Activated CD8-positive, alpha-beta memory T cell treated with anti-CD3 and anti-CD28 coated beads, Interleukin-2, amount 10 ng/mL, durations not matched to agents 7 days and 5 days (primary cell): Measurements from ENCODE around the gene VIT. TPM values are rescaled to one million over a fixed set of nuclear protein-coding genes. Genes with fewer than 3 reads are reported as not detected.

Experiments used
- ATAC-seq: fragments of 150-1000 bp; cut with Tn5 transposase; one replicate; pipeline ENCODE4 v1.10.0; 2021; ENCODE audit warnings: moderate library complexity
- CTCF ChIA-PET: fragments of 350-600 bp; sonication (Branson Sonifier 250); formaldehyde crosslinking; loops from one replicate; lab custom pipeline; 2021; ENCODE audit warnings: antibody characterized with exemption; lab: Charles Lee
- DNase-seq: peaks from one replicate; pipeline ENCODE4 v3.0.0-alpha.2; 2020
- H3K27ac Mint-ChIP-seq: one replicate; pipeline ENCODE4 v1.8.0; 2021; ENCODE audit warnings: mild to moderate bottlenecking, mixed read lengths
- H3K27me3 Mint-ChIP-seq: one replicate; pipeline ENCODE4 v1.8.0; 2021; ENCODE audit warnings: mixed read lengths
- H3K36me3 Mint-ChIP-seq: one replicate; pipeline ENCODE4 v1.8.0; 2021; ENCODE audit warnings: mild to moderate bottlenecking, mixed read lengths
- H3K4me1 Mint-ChIP-seq: one replicate; pipeline ENCODE4 v1.8.0; 2021; ENCODE audit warnings: mixed read lengths
- H3K4me3 Mint-ChIP-seq: one replicate; pipeline ENCODE4 v1.8.0; 2021; ENCODE audit warnings: mild to moderate bottlenecking, moderate library complexity, mixed read lengths
- H3K9me3 Mint-ChIP-seq: one replicate; pipeline ENCODE4 v1.8.0; 2022; ENCODE audit warnings: low read depth, mixed read lengths
- total RNA-seq, 2 experiments: library from RNA; stranded (reverse); gene quantifications; one replicate each; pipeline ENCODE4 v1.2.3, GENCODE V29; 2021

The VIT gene
- total RNA-seq, 2 experiments from 2014 or later = not detected

DNA sequence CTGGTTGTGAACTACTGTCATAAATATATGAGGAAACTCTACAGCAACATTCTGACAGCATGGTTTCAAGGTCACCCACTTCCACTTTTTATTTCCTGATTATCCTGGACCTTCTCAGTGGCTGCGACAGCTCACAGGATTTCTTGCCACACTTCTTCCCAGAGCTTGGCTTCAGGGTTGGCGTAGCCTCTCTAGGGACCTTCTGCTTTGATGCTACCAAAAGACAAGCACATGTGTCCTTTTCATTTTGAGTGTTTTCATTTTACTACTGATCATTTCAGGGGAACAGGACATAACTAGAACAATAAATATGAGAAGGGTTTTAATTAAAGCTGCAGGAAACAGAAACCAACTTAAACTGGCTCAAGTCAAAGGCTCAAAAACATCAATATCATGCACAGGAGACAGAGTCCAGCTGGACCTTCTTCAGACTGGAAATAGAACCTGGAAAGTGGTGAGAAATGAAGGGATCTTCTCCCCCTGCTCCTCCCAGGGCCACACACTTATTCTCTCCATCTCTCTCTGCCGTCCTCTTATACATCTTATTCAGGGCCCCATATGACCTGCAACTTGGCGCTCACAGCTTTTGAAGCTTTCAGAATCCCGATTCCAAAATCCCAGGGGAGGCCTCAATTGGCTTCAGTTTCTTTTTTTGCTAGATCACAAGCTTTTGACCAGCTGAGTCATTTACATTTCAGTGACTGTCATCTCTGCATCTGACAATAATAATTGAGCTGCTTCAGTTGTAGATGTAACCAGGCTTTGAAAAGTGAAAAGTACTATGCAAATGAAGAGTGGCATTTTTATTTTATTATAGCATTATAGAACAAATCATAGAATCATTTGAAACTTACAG is 9.7 kb downstream of the VIT start:
- CTCF ChIA-PET = no interaction called here
- no peaks in the 10 kb centered on the region for H3K4me1 Mint-ChIP-seq
- H3K27ac Mint-ChIP-seq = no peak overlapping the region
- no peak for ATAC-seq
- no peak for DNase-seq
- no peaks in the 10 kb centered on the region for H3K9me3 Mint-ChIP-seq
- H3K27me3 Mint-ChIP-seq = peaks cover under 1% of the 10 kb centered on the region
- H3K4me3 Mint-ChIP-seq = no peak overlapping the region
- H3K36me3 Mint-ChIP-seq = no peaks in the 10 kb centered on the region

DNA sequence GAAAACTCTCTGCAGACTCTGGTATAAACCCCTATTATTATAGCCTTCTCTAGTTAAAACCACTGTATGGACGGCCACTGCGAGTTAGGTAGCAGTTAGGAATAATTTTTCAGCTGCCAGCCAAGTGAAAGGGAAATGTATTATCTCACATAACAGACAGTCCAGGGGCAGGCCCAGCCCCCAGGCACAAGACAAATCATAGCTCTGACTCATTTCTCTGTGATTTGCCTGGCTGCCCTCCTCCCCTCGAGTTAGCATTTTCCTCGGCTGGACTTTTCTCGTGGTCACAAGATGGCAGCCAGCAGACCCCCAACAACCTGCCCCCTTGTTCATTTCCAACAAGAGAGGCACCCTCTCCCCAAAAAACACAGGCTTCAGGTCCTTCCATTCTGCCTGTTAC is 10.5 kb downstream of the VIT start:
- H3K36me3 Mint-ChIP-seq = no peaks in the 10 kb centered on the region
- DNase-seq (no peak), ATAC-seq (no peak)
- no peak overlapping the region for H3K4me3 Mint-ChIP-seq
- no peaks in the 10 kb centered on the region for H3K27me3 Mint-ChIP-seq
- CTCF ChIA-PET = no interaction called here
- H3K4me1 Mint-ChIP-seq = no peaks in the 10 kb centered on the region
- no peaks in the 10 kb centered on the region for H3K9me3 Mint-ChIP-seq
- H3K27ac Mint-ChIP-seq = no peak overlapping the region

DNA sequence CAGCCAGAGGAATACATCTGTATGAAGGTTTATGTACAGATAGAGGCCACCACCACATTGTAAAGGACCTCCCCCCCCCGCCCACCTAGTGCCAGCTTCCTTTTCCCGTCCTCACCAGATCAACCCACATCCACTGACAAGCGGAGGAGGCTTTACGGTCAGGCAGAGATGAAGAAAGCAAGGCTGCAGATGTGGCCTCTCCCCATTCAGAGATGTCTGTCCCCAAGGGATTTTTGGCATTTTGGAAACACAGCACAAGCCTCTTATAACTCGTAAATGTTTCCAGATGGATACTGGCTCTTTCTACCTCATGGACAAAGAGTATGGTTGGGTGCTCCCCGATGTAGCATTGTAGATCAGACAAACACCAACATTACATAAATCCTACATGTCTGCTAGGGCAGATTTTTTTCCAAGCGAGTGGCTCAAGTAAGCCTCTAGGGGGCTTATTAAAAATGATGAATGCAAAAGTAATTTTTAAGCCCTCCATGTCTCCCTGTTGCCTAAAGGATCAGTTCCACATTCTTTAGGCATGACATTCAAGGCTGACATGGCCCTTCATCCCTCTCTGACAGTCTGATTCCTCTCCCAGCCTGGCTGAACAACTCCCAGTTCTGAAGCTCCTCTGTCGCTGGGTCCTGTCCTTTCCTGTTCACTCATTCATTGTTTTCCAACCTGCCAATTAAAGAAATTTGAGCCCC is 11.7 kb downstream of the VIT start:
- DNase-seq = no peak
- CTCF ChIA-PET = interaction anchor here (0.6 kb wide), 1 partner anchor 139 kb away, joined by 3 read pairs; no protein-coding TSS in a partner anchor
- H3K36me3 Mint-ChIP-seq = no peaks in the 10 kb centered on the region

DNA sequence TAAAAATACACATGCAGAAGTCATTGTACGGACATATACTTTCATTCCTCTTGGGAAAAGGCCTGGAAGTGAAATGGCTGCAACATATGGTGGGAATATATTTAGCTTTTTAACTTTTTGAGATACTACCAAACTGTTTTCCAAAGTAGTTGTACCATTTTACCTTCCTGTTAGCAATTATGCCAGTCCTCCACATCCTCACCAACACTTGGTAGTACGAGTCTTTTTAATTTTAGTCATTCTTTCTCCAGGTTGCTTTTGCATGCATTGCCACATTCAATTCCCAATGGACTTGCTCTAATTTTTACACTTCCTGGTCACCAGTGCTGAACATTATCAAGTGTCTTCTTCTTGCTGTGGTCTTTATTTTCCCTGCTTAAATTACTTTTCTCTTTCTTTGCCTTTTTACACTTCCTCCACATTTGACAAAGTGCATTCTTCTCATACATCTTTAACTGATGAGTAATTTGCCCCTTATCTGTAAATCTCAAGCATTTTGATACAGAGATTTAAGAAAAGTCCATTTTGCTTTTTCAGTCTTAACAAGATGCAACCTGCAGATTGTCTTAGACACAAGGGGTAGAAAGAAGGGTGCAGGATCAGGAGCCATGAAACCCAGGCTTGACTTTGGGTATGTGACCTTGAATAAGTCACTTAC is 14.5 kb downstream of the VIT start:
- H3K4me3 Mint-ChIP-seq = no peak overlapping the region
- H3K4me1 Mint-ChIP-seq = no peaks in the 10 kb centered on the region
- DNase-seq = no peak
- no peaks in the 10 kb centered on the region for H3K9me3 Mint-ChIP-seq
- H3K27ac Mint-ChIP-seq = no peak overlapping the region
- CTCF ChIA-PET = no interaction called here
- H3K36me3 Mint-ChIP-seq = no peaks in the 10 kb centered on the region
- peaks cover 3% of the 10 kb centered on the region for H3K27me3 Mint-ChIP-seq
- no peak for ATAC-seq

More for the DNA sequence above, 11.7 kb downstream of the VIT start:
- H3K27ac Mint-ChIP-seq = no peak overlapping the region
- H3K9me3 Mint-ChIP-seq = no peaks in the 10 kb centered on the region
- no peak overlapping the region for H3K4me3 Mint-ChIP-seq
- no peaks in the 10 kb centered on the region for H3K27me3 Mint-ChIP-seq
- ATAC-seq = no peak
- H3K4me1 Mint-ChIP-seq = no peaks in the 10 kb centered on the region

DNA sequence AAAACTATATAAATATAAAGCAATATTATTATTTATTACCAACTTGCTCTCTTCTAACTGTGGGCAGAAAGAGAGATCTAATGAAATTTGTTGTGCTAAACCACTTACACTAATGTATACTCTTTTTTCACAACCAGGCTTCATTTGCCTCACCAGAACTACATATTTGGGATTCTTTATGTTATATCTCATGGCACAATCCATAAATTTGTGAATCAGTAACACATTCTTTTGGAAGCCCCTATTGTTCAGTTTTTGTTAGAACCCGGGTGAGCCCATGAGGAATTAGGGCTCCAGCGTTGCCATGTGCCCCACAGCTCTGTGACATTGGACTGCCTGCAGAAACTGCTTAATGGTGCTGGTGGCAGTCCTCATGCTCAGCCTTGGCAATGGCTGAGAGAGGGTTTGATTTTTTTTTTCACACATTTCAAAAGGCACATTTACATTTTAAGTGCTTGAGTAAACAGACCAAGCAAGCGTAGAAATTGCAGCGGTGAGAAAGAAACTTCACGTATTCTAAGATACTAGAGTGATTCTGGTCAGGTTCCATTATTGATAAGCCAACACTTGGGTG is 15.3 kb downstream of the VIT start:
- DNase-seq (no peak), ATAC-seq (no peak)
- CTCF ChIA-PET = no interaction called here
- Mint-ChIP-seq H3K27ac (no peak overlapping the region), H3K4me3 (no peak overlapping the region), H3K36me3 (no peaks in the 10 kb centered on the region), H3K9me3 (no peaks in the 10 kb centered on the region), H3K27me3 (peaks cover 3% of the 10 kb centered on the region), H3K4me1 (no peaks in the 10 kb centered on the region)

DNA sequence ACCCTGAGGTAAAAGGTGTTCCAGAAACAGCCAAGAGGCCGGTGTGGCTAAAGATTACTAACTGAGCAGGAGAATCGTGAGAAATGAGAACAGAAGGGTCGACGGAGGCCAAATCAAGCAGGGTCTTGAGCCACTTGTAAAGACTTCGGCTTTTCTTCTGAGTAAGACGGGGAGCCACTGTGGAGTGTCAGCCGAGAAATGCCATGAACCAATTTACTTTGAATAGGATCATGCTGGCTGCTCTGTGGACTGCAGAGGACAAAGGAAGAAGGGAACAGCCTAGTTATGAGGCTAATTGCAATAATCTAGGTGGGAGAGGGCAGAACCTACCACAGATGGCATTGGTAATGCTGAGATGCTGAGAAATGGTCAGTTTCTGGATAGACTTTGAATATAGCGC is 16.8 kb downstream of the VIT start:
- H3K4me1 Mint-ChIP-seq = no peaks in the 10 kb centered on the region
- DNase-seq (no peak), ATAC-seq (no peak)
- H3K27me3 Mint-ChIP-seq = peaks cover 3% of the 10 kb centered on the region
- H3K27ac Mint-ChIP-seq = no peak overlapping the region
- H3K36me3 Mint-ChIP-seq = no peaks in the 10 kb centered on the region
- CTCF ChIA-PET = interaction anchor here (1.4 kb wide), 1 partner anchor 68 kb away, joined by 5 read pairs; no protein-coding TSS in a partner anchor
- no peak overlapping the region for H3K4me3 Mint-ChIP-seq
- no peaks in the 10 kb centered on the region for H3K9me3 Mint-ChIP-seq

DNA sequence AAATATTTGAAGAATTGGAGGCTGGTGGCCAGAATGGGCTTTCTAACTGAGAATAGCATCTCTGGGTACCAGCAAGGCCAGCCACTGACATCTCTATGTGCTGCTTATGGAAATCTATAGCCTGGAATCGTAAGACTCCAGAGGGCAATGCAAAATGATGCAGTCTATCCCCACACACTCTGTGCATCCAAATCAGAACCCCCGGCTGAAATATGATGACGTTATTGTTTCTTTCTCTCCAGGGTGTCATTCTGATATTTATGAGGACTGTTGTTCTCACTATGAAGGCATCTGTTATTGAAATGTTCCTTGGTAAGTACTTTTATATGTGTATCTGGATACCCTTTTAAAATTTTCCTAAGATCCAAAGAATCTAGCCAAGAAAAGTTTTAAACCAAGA is 19.6 kb downstream of the VIT start:
- Mint-ChIP-seq H3K4me1 (no peaks in the 10 kb centered on the region), H3K9me3 (no peaks in the 10 kb centered on the region), H3K36me3 (no peaks in the 10 kb centered on the region), H3K4me3 (no peak overlapping the region), H3K27ac (no peak overlapping the region), H3K27me3 (peaks cover 3% of the 10 kb centered on the region)
- CTCF ChIA-PET = no interaction called here
- ATAC-seq = no peak
- DNase-seq = no peak

DNA sequence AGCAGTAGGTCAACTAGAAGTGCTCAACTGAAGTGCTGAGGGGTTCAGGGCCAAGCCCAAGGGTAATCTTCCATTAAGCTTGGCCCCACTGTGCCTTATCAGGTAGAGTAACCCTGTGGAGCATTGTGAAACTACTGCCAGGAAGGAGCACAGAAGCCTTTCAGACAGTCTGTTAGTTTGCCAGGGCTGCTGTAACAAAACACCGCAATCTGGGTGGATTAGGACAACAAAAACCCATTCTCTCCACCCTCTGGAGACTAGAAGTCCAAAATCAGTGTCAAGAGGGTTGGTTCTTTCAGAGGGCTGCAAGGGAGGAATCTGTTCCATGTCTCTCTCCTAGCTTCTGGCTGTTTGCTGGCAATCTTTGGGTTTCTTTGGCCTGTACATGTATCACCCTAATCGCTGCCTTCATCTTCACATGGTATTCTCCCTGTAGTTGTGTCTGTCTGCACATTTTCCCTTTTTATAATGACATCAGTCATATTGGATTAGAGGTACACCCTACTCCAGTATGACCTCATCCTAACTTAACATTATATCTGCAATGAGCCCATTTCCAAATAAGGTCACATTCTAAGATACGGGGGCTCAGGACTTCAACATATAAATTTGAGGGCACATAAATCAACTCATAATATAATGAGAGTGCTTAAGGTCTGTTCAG is 21.2 kb downstream of the VIT start:
- Mint-ChIP-seq H3K27ac (no peak overlapping the region), H3K4me1 (no peaks in the 10 kb centered on the region), H3K9me3 (no peaks in the 10 kb centered on the region), H3K36me3 (no peaks in the 10 kb centered on the region), H3K27me3 (peaks cover 3% of the 10 kb centered on the region), H3K4me3 (no peak overlapping the region)
- ATAC-seq (no peak), DNase-seq (no peak)
- CTCF ChIA-PET = no interaction called here

DNA sequence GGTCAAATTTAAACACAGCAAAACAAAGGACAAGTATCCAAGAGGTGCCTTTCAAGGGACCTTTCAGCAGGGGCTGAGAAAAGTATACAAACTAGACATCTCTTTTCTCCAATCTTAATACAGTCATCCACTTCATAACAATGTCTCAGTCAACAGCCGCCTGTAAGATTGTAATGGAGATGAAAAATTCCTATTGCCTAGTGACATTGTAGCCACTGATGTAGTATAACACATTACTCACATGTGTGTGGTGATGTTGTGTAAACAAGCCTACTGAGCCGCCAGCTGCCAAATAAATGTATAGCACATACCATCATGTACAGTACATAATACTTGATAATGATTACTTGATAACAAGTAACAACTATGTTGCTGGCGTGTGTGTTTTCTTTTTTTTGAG is 31.0 kb downstream of the VIT start:
- ATAC-seq (no peak), DNase-seq (no peak)
- CTCF ChIA-PET = no interaction called here
- Mint-ChIP-seq H3K27ac (no peak overlapping the region), H3K27me3 (peaks cover 5% of the 10 kb centered on the region), H3K4me1 (no peaks in the 10 kb centered on the region), H3K4me3 (no peak overlapping the region), H3K36me3 (no peaks in the 10 kb centered on the region), H3K9me3 (no peaks in the 10 kb centered on the region)

DNA sequence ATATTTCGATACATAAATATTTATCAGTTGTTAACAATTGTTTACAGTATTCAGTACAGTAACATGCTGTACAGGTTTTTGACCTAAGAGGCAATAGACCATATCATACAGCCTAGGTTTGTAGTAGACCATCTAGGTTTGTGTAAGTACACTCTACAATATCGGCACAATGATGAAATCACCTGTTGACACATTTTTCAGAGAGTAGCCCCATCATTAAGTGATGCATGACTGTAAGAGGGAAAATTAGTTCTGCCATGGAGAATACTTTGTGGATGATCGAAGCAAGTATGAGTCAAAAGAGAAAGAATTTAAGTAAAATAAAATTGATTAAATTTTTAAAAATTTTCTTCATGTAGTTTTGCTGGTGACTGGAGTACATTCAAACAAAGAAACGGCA is 32.6 kb downstream of the VIT start:
- CTCF ChIA-PET = no interaction called here
- Mint-ChIP-seq H3K9me3 (no peaks in the 10 kb centered on the region), H3K27me3 (peaks cover 8% of the 10 kb centered on the region), H3K4me3 (no peak overlapping the region), H3K27ac (no peak overlapping the region), H3K36me3 (no peaks in the 10 kb centered on the region), H3K4me1 (no peaks in the 10 kb centered on the region)
- ATAC-seq = no peak
- no peak for DNase-seq

DNA sequence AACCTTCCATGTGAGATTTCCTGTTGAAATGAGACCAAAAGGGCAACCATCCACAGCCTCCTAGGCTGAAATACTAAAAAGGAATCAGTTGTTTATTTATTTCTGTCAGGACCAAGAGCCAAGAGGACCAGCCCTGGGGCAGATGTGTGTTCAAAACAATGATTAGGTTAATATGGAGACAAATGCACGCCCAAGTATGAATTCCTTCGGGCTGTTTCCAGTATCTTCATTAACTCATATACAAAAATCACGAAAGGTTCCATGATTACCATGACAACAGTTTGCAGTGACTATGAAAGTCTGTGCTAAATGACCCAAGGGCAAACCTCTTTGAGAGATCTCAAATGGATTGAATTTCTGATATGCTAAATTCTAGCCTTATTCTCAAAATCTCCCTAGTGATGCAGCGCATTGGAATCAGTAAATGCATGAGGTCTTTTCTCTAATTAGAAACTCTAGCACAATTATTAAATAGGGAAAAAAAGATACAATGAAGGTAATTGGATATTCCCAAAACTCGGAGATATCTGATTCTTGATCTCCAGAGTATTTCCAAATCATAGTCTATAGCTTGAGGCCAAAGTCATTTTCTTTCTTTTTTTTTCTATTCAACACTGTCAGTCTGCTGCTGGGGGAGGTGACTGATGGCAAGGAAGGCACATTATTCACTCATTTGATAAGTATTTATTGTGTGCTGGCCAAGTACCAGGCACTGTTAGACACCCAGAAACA is 35.6 kb downstream of the VIT start:
- Mint-ChIP-seq H3K27ac (no peak overlapping the region), H3K36me3 (no peaks in the 10 kb centered on the region), H3K9me3 (no peaks in the 10 kb centered on the region), H3K27me3 (peaks cover 12% of the 10 kb centered on the region), H3K4me3 (no peak overlapping the region), H3K4me1 (no peaks in the 10 kb centered on the region)
- ATAC-seq = no peak
- CTCF ChIA-PET = no interaction called here
- DNase-seq = no peak

DNA sequence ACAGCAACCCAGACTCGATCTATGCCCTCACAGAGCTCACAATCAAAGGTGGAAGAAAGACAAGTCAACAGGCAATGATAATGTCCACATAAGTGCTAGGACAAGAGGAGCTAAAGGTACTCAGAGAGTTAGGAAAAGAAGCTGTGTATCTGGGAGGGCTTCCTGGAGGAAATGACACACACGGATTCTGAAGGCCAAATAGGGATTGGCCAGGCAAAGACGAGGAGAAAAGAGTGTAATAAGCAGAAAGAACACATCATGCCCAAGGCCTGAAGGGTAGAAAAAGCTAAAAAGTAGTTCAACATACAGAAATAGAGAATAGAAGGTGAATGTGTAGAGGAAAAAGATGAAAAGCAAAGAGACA is 36.1 kb downstream of the VIT start:
- H3K36me3 Mint-ChIP-seq = no peaks in the 10 kb centered on the region
- H3K4me3 Mint-ChIP-seq = no peak overlapping the region
- H3K4me1 Mint-ChIP-seq = no peaks in the 10 kb centered on the region
- DNase-seq (no peak), ATAC-seq (no peak)
- no peak overlapping the region for H3K27ac Mint-ChIP-seq
- no peaks in the 10 kb centered on the region for H3K9me3 Mint-ChIP-seq
- CTCF ChIA-PET = no interaction called here
- H3K27me3 Mint-ChIP-seq = peaks cover 15% of the 10 kb centered on the region

DNA sequence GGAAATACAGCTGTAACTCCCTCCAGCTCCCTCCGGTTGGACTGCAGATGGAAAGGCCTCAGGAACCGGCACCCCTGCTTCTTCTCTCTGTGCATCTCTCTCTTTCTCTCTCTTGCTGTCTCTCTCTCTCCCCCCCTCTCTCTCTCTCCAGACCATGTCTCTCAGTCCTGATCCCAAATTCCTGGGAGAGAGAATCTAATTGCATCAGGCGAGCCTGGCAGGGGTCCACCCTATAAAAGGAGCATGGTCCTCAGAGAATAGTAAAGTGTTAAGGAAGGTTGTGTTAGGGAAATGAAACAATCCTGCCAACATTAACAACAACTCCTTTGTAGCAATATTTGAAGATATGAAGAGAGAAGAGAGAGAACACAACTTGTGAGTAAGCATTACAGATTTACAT is 36.7 kb downstream of the VIT start:
- no peak for ATAC-seq
- H3K9me3 Mint-ChIP-seq = no peaks in the 10 kb centered on the region
- H3K4me3 Mint-ChIP-seq = no peak overlapping the region
- no peaks in the 10 kb centered on the region for H3K36me3 Mint-ChIP-seq
- CTCF ChIA-PET = no interaction called here
- H3K27me3 Mint-ChIP-seq = peaks cover 17% of the 10 kb centered on the region
- no peak overlapping the region for H3K27ac Mint-ChIP-seq
- DNase-seq = no peak
- no peaks in the 10 kb centered on the region for H3K4me1 Mint-ChIP-seq
